Measurements from ENCODE around the gene SSBP3. TPM values are rescaled to one million over a fixed set of nuclear protein-coding genes. Genes with fewer than 3 reads are reported as not detected.
A peak's percentile ranks its signal among the peaks of the same experiment; 100 is the strongest.

SSBP3 gene
- total and polyA plus RNA-seq, 4 donors = 7.7 to 24.7 (median 17.3) TPM

DNA sequence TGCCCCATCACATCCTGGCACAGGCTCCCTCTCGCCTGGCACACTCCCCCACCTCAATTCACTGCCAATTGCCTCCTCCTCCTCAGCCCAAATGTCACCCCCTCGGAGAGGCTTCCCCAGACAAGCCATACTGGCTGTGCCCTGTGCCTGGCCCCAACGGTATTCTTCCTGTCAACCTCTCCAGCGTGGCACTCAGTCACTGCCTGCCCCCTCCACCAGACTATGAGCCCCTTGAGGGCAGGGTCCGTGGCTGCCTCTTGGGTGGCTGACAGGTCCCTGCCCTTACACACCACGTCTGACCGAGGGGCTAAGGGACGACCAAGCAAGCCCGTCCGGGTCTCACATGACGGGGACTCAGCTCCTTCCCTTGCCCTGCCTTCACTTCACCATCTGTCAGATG is 131.3 kb downstream of the SSBP3 start:
- WGBS = 35% methylated on average over 11 of the region's 11 CpGs
- peaks cover 22 to 86% (median 60%) of the 10 kb centered on the region in 4 donors for H3K4me1 ChIP-seq (ENCODE audit: control insufficient read depth in 4 of 4, insufficient read depth in 4 of 4, low read length in 3 of 4)
- TF ChIP-seq SP1 (IDR thresholded peaks at IDR 0.05) (no peak), RXRA (IDR thresholded peaks at IDR 0.05) (no peak), EGR1 (IDR thresholded peaks at IDR 0.05; ENCODE audit: low read depth in 2 of 2) (no peak)
- H3K27ac ChIP-seq (ENCODE audit: low read depth in 1 of 2, low read length in 2 of 2) = peak overlapping the region; percentile 94 to 97
- peaks cover 0 to under 1% (median 0%) of the 10 kb centered on the region in 4 donors for H3K36me3 ChIP-seq (ENCODE audit: control insufficient read depth in 4 of 4, insufficient read depth in 3 of 4, low read depth in 1 of 4, low read length in 3 of 4)
- peak overlapping the region in 2 of 3 donors; percentile 14 to 18 for H3K4me3 ChIP-seq (ENCODE audit: low read depth in 1 of 3, low read length in 3 of 3)
- DNase-seq (ENCODE audit: low spot score) = no peak
- no peaks in the 10 kb centered on the region for H3K9me3 ChIP-seq (ENCODE audit: control insufficient read depth in 4 of 4, low read length in 3 of 4)
- no peaks in the 10 kb centered on the region for H3K27me3 ChIP-seq (ENCODE audit: control insufficient read depth in 4 of 4, insufficient read depth in 4 of 4, low read length in 3 of 4)
- peak overlapping the region; percentile 42 to 43 for H3K9ac ChIP-seq (ENCODE audit: low read depth in 1 of 2, low read length in 2 of 2)

DNA sequence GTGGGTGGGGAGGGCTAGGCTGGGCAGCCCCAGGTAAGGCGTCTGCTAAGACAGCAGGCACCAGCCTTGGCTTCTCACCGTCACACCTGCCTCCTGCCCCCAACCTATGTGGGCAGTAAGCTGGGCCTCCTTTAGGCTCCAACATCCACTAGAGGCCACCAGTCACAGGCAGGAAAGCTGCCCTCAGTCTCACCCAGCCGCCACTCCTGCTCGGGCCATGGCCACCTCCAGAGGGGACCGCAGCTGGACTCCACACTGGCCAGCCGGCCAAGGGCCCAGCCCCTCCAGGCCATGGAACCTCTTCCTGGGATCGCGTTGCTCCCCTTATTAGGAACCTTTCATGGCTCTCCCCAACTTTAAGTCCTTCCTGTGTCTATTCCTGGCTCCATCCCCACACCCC is 131.7 kb downstream of the SSBP3 start:
- Histone ChIP-seq H3K27me3 (ENCODE audit: control insufficient read depth in 4 of 4, insufficient read depth in 4 of 4, low read length in 3 of 4) (no peaks in the 10 kb centered on the region), H3K36me3 (ENCODE audit: control insufficient read depth in 4 of 4, insufficient read depth in 3 of 4, low read depth in 1 of 4, low read length in 3 of 4) (no peaks in the 10 kb centered on the region), H3K4me1 (ENCODE audit: control insufficient read depth in 4 of 4, insufficient read depth in 4 of 4, low read length in 3 of 4) (peaks cover 22 to 82% (median 60%) of the 10 kb centered on the region in 4 donors), H3K4me3 (ENCODE audit: low read depth in 1 of 3, low read length in 3 of 3) (peak overlapping the region in 1 of 3 donors; percentile 18), H3K27ac (ENCODE audit: low read depth in 1 of 2, low read length in 2 of 2) (peak overlapping the region; percentile 94 to 97), H3K9ac (ENCODE audit: low read depth in 1 of 2, low read length in 2 of 2) (peak overlapping the region; percentile 50 to 74), H3K9me3 (ENCODE audit: control insufficient read depth in 4 of 4, low read length in 3 of 4) (no peaks in the 10 kb centered on the region)
- TF ChIP-seq, protein P1, sequence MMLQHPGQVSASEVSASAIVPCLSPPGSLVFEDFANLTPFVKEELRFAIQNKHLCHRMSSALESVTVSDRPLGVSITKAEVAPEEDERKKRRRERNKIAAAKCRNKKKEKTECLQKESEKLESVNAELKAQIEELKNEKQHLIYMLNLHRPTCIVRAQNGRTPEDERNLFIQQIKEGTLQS (IDR thresholded peaks at IDR 0.05) = no peak
- peak; percentile 9 for TF ChIP-seq CTCF (IDR thresholded peaks at IDR 0.05; ENCODE audit: low read depth, low read length, missing input control)
- TF ChIP-seq RXRA (IDR thresholded peaks at IDR 0.05) = peak in 1 of 2 donors; percentile 9
- TF ChIP-seq RAD21 (IDR thresholded peaks at IDR 0.05) = peak; percentile 60
- peak; percentile 30 for TF ChIP-seq YY1 (IDR thresholded peaks at IDR 0.05)
- DNase-seq (ENCODE audit: low spot score) = no peak
- 43% methylated on average over 8 of the region's 8 CpGs for WGBS

GRCh38 chr1:54273795-54274163 is 132.4 kb downstream of the SSBP3 start:
- H3K9me3 ChIP-seq (ENCODE audit: control insufficient read depth in 4 of 4, low read length in 3 of 4) = no peaks in the 10 kb centered on the region
- H3K27ac ChIP-seq (ENCODE audit: low read depth in 1 of 2, low read length in 2 of 2) = peak overlapping the region; percentile 94 to 97
- no peaks in the 10 kb centered on the region for H3K36me3 ChIP-seq (ENCODE audit: control insufficient read depth in 4 of 4, insufficient read depth in 3 of 4, low read depth in 1 of 4, low read length in 3 of 4)
- WGBS = 71% methylated on average over 5 of the region's 5 CpGs
- no peak for DNase-seq (ENCODE audit: low spot score)
- peak overlapping the region; percentile 50 to 74 for H3K9ac ChIP-seq (ENCODE audit: low read depth in 1 of 2, low read length in 2 of 2)
- no peak overlapping the region for H3K4me3 ChIP-seq (ENCODE audit: low read depth in 1 of 3, low read length in 3 of 3)
- H3K27me3 ChIP-seq (ENCODE audit: control insufficient read depth in 4 of 4, insufficient read depth in 4 of 4, low read length in 3 of 4) = no peaks in the 10 kb centered on the region
- no peak for TF ChIP-seq MAX (IDR thresholded peaks at IDR 0.05)
- TF ChIP-seq RXRA (IDR thresholded peaks at IDR 0.05) = no peak
- TF ChIP-seq YY1 (IDR thresholded peaks at IDR 0.05) = no peak
- TF ChIP-seq ZBTB33 (IDR thresholded peaks at IDR 0.05) = no peak
- no peak for TF ChIP-seq JUND (IDR thresholded peaks at IDR 0.05)
- no peak for TF ChIP-seq GABPA (IDR thresholded peaks at IDR 0.05 in 1 of 2, conservative IDR thresholded peaks at IDR 0.05 in 1 of 2)
- peaks cover 17 to 76% (median 58%) of the 10 kb centered on the region in 4 donors for H3K4me1 ChIP-seq (ENCODE audit: control insufficient read depth in 4 of 4, insufficient read depth in 4 of 4, low read length in 3 of 4)

Data from liver (tissue), 9 donors.